Kidney capillary endothelial cell (primary cell): ENCODE results near the gene ABLIM1.

ENCODE experiments used
- DNase-seq: peaks from one replicate; pipeline ENCODE4 v3.0.0-alpha.2; 2018; ENCODE audit warnings: low spot score

Gene ABLIM1

DNA sequence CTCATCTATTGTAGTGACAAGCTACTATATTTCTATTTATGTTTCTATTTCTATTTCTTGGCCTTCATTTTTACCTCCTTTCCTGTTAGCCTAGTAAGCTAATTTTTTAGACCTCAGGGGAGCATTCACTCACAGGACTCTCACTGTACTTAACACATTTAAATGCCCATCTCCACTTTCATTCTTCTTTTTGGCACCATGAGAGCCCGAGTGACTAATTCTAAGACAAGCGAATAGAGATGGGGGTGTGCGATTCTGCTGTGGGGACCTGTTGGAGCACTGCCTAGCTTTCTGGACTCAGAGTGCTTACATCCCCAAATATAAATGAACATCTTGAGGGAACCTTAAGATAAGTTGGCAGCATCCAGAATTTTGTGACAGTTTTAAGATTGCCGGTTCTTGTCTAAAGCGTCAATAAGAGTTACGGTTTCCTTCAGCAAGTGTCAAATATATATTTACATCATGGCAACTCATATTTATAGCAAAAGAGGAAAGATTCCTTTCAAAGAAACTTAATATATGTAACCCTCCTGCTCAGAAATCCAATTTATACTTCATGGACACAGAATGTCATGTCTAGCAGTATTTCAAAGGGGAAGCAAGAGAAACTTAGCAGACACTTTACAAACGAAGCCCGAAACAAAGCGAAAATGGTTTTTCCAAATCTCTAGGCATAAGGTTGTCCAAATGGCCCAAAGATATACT lies 199.7 kb downstream of the ABLIM1 start:
- DNase-seq, result no peak

DNA sequence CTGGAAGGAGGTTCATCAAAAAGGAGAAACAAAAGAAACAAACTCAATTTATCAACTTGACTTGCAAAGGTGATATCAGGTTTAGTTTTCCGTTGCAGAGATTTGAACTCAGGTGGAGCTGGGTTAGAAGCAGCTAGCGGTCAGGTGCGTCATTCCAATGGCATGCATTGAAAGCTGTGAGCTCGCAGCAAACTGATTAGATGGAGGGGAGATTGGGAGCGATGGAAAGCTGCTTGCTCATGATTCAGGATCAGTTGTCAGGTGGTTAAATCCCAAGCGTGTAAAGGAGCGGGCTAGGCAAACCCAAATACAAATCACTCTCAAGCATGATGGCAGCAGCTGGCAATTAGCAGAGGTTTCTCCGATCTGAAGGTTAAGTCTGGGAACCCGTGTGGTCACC lies 204.5 kb downstream of the ABLIM1 start:
- DNase-seq, result no peak

DNA sequence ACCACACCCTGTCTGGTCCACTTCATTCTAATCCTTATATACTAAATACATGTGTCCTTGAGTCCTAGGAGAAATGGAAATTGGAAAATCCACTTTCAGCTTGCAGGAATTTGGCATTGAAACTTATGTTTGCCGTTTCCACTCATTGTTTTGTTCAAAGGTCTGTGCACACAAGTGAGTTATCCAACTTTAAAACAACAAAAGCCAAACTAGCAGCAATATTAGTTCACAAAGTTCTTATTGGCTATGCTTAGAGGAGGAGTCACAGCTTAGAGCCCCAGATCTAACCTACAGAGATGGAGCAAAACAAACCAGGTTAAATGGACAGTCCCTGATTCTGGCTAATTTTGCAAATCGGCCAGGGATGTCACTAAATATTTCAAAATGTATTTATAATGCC lies 209.2 kb downstream of the ABLIM1 start:
- DNase-seq, result no peak

DNA sequence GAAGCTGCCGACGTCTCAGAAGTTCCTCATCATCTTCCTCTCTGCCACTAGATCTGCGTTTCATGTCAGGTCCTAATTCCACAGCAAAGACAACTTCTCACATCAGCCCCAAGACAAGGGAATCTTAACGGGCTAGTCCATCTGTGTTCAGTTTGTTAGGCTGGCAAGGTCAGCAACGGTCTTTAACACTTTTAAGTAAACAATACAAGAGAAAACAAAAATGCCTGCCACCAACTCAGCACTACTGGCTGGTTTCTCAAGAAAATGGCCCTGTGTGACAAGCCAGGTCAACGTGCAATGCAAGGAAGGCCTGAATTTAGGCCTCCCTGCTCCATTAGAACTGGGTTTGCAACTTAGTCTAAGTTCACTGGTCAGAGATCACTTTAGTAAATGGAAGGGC lies 212.7 kb downstream of the ABLIM1 start:
- no peak for DNase-seq

DNA sequence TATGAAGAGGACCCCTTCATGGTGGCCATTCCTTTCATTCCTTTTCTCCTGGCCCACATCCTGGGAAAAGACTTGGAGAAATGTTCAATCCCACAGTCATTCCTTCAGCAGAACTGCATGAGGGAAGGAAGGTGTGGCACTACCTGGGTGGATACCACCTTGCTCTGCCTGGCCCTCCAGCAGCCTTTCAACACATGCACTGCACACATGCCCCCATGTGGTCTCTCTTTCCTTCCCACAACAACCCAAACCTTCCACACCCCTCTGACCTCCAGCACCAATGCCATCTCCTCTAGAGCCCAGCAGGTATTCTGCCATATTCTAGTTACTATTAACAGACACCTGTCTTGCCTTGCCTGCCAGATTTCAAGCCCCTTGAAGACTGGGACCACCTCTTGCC lies 213.3 kb downstream of the ABLIM1 start:
- DNase-seq, result no peak

DNA sequence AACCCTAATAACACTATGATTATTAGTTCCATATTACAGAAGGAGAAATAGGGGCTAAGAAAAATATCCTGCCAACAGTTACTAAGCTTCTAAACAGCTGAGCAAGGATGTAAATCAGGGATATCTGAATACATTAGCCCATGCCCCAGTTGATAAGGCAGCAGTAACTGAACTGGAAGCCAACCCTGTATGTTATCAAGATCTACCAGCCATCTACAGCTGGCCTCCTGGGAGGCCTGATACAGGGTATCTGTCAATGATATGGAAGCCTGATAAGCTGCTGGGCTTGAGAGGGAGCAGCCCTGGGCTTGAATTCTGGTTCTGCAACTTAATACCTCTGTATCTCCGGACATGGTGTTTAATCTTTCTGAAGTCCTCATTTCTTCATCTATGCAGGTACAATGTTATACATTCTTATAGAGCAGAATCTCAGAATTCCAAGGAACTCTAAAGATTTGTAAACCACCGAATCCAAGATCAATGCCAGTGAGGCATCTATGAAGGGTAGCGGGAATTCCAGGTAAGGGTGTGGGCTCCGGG lies 215.9 kb downstream of the ABLIM1 start:
- DNase-seq, result no peak

DNA sequence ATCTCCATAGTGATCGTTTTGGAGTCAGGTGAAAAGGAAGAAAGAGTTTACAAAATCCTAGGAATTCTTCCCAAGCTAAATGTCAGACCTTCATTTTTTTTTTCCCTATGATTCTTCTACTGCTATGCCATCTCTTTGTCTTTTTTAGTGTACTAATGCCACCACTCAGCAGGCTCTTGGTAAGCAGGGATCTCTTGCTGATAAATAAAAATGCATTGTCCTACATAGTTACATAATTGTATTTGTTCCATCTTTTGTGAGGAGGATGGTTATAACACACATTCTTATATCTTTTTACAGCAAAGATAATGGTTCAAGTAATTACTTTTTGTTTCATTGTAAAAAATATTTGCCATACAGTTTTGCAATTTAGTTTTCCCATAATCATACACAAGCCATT lies 217.0 kb downstream of the ABLIM1 start:
- no peak for DNase-seq

DNA sequence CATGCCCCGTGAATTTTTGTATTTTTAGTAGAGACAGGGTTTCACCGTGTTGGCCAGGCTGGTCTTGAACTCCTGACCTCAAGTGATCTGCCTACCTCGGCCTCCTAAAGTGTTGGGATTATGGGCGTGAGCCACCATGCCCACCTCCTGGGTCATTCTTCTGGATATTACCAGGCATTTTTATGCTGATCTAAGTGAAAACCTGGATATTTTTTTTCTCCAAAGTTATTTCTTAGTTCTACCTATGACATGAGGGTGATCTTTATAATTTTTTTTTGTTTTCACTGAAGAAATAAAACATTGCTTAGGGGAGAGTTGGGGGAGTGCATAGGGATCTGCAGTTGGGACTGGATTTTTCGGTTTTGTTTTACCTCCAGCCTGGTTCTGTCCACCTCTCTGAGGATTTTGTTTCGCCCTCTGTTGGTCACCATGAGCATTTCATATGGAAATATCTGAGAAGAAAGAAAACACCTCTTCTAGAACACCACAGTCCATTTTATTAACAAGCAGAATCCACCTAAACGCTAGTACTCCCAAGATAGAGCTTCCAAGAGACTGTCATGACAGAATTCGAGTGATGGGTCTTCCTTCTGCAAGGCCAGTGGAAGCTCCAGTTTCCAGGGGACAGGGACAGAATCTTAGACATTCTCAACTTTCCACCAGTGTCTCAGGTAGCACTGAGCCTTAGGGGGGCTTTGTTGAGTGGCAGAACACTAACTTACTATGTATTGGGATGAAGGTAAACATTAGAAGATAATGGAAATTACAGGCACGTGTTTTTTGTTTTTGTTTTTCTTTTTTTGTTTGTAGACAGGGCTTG lies 220.4 kb downstream of the ABLIM1 start:
- DNase-seq, result peak; percentile 11

DNA sequence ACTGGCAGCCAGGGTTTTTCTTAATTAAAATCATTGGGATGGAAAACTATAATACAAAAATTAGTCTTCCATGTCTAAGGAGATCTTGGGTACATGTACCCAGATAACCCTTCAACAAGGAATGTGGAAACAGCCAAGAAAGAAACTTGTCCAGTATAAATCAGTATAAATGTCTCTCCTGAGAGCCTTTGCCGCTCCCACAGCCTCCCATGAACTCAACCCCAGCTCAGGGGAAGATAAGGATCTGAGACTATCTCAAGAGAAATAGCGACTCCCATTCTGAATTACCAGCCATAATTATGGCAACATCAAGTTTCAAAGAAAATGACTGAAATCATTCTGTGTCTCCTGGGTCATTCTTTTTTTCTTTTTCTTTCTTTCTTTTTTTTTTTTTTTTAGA lies 221.1 kb downstream of the ABLIM1 start:
- no peak for DNase-seq

DNA sequence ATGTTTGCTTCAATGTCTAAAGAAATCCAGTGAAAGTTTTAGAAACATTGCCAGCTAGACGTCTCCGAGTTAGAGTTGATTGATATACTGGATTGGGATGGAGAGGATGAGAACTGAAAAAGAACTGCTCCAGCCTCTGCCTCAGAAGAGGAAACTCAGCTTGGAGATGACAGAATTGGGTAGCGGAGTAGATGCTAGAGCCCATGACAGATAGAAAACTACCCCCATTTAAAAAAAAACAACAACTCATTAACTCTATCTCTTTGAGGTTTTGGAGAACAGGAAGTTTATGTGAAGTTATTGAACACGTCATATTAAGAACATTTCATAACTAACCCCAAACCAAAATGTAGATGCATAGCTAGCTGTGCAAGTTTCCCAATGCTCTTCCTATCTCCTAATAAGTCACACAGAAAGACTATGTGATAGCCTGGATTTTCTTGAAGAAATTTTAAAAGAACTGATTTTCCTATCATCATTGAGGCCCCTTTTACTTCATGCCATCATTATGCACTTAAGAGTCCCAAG lies 225.4 kb downstream of the ABLIM1 start:
- DNase-seq, result no peak

DNA sequence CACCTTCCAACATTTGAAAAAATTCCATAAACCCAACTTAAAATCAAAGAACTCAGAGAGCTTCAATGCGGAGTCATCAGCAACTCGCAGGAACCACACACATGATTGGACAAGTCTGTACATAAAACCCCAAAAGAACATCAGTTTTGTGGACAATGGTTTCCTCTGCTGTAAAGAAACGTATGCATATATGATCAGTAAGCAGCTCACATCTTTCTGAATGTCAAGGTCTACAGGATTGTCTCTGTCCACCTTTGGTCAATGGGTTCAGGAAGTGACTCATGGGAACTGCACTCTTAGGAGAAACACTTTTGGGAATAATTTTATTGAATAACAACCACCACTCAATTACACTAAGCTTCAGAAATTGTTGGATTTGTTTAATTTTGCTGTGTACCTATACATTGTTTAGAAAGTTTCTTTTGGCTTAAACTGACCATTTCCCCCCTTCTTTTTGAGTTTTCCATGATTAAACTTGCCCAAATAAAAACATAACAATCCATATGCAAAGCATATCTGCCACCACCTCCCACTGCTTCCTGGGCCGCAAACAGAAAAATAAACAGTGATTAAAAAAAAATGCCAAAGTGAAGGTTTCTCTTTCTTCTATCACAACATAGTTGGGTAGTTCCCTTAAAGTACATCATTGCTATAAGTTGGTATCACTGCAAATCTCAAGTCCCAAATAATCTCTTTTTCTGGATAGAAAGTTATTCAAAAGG lies 226.5 kb downstream of the ABLIM1 start:
- no peak for DNase-seq

DNA sequence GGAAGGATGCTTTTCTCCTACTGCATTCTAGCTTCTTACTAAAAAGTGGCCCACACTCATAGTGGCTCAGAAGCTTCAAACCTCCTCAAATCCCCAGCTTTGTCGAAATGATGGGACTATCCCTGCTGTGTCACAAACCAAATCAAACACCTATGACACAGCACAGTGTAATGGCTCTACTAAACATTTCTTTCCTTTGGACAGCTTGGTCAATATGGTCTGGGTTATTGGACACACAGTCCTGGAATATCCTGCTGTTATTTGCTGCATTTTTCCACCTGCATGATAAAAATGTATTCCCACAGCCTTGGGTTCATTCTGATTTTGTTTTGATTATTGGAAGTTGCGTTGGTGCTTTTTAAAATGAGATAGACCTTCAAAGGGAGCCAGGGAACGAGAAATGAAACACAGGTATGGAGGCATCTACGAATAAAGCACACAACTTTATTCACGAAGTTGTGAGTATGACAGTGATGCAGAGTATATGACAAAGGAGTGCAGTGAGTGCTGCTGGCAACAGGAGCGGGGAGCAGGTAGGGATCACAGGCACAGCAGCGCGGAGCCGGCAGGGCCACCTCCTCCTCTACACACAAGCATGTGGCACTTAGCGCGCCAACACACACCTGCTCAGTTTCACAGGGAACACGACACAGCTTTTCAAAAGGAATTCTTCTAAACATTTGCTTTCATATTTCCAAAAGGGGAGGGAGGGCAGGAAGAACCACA lies 227.2 kb downstream of the ABLIM1 start:
- DNase-seq, result no peak

DNA sequence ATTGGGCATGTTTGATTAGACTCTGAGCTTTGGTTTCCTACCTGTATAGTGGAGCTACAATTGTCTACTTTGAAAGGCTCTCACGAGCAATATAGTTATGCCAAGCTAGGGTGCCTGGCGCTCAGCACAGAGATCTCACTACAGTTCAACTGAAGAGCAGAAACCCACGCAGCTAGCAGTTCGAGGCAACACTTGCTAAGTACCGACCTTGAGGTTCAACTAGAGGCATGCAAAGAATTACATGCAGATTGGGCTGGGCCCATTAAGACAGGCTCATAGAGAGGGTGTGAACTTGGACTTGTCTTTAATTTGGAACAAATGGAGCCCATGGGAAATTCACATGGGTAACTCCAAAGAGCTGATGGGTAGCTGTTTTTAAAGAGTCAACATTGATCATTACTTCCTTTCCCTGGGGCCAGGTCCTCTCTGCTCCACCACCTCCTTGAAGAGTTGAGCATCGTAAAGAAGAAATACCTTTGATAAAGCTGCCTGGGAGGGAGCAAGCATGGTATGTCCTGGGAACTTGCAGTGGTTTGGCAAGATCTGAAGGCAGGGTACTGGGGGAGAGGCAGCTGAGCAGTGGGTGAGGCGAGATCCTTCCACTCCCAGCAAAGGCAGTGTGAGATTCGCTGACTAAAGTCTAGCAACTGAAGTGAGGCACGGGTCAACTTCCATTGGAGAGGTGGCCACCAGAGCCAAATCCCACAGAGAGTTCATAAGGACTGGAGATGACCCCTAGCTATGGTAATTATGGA lies 228.3 kb downstream of the ABLIM1 start:
- no peak for DNase-seq

DNA sequence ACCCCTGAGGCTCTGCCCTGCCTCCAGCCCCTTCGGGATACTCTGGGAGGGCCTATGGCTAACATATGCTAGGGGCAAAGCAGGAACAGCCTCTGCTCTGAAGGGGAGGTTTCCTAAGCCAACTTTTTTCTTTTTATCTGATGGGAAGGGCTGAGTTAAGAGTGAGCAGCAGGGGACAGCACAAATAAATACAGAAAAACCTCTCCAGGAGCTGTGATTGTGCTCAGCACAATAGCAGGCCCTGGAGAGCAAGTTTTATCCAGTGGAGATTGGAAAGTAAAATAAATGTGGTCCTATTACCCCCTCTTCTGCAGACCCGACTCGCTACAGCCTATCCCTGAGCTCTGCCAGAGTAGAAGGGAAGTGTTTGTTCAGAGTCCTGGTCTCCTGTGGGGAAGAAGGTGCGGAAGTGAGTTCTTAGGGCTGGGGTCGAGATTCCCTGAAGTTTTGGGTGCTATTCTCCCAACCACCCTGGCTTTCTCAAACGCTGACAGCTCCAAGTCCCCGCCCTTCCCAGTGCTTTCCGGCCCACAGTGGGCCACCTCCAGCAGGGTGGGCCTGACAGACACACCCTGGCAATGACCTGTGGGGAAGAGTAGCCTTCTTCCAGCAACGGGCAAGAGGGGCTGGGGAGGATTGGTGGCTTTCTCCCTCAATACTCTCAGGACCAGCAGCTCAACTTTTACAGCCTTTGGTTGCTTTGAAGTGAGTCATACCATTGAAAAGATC lies 230.8 kb downstream of the ABLIM1 start:
- DNase-seq, result no peak

DNA sequence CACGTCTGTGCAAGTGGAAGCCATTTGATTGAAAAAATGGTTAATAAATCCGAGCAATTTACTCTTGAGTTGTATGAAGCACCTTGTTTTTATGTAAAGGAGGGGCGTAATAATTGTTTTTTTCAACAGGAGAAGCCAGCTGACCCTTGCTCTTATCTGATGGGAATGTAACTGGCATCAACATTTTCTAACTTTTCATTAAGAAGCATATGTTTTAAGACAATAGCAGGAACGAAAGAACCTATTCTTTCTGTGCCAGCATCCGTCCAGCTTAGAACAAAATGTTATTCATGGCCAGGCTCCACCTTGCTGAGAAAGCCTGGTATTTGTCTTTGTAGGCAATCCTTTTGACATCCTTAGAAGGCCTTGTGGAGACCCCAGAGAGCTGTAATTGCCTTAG lies 231.6 kb downstream of the ABLIM1 start:
- DNase-seq, result no peak

DNA sequence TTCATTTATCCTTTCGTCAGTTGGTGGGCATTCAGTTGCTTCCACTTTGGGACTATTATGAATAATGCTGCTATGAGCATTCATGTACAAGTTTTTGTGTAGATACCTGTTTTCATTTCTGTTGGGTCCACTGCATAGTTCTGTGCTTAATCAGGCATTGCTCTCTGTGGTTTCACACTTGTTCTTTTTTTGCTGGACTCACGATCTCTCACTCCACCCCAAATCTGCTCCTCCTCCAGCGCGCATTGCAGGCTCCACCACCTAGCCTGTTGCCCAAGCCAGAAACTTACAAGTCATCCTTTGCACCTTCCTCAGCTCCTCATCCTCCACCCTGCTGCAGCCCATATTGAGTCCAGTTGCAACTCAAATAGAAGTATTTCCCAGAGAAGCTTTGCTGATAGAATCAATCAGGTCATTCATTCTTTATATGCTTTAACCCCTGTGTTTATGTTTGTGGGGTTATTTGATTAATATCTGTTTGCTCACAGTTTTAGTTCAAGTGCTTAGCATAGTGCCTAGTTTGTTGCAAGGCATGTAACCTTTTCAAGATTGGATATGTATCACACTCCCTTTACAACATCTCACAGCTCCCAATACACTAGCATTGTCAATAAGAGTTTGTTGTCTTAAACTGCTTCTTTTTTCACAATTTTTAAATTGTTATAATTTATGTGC lies 237.1 kb downstream of the ABLIM1 start:
- DNase-seq, result no peak

DNA sequence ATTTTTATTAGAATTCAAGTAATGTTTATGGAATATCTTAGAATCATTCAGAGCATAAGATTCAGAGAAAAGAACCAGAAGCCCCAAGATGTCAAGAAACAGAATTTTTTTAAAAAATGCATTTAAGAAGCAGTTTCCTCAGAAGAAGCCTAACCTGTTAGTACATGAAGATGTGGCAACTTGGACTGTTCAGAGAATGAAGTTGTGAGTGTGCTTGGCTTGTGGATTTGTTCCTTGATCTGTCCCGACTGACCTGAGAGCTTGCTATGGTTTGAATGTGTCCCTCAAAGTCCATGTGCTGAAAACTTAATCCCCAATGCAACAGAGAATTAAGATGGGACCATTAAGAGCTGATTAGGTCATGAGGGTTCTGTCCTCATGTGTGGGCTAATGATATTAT lies 240.0 kb downstream of the ABLIM1 start:
- DNase-seq, result no peak

DNA sequence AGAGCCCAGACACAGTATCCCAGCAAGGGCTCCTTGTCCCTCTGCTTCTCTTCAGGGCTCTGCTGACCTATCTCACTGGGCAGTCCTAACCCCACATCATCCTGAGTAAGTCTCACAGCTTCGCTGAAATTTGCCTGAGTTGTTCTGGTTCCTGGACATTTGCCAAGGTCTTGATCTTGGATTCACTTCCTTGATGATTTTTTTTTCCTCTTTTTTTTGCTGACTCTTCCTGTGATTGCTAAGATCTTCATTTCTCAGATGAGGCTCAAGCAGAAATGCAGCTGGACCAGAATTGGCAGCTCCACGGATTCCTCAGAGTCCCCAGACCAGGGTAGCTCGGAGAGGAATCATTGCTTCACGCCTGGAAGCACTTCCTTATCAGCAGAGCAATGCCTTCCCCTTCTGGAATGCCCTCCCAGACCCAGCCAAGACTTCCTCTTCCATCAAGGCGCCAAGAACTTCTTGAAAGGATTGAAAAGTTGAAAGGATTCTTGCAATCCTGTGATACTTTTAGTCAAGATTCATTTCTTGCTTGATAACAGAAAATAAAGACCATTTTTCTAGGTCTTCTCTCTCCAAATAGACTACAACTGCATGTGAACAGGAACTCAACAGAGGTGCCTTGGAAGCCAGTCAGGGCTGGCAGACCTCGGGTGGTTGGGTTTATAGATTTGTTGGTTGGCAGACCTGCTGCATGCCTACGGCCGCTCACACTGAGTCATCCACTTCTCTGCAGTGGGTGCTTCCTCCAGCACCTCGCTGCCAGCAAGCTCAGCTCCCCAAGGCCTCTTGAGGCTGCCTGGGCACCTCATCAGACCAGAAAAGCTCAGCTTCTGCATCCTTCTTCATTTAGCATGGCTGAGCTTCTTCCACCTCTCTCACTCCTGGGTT lies 244.9 kb downstream of the ABLIM1 start:
- peak; percentile 59 for DNase-seq

DNA sequence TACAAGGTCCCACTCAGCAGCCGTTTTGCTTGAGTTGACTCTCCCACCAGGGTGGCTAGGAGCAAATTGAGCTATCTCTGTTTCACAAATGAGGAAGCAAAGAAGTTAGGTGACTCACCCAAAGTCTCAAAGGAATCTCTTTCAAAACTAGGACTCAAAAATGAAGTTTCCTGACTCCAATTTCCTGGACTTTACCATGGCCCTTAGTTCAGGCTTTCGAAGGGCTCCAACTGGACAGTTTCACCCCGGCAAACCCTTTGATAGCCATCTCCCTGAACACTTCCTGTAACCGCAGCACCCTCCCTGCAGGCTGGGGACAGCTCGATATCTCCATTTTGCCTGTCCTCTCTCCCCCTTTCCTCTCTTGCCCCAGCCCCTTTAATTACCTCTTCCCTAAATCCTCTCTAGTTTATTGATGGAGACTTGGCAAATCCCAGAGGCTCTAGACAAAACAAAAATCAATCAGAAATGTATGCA lies 249.1 kb downstream of the ABLIM1 start:
- no peak for DNase-seq
